Forelimb muscle (tissue), 1 donor: ENCODE results near the gene ESRRA. TPM values are rescaled to one million over a fixed set of nuclear protein-coding genes. Genes with fewer than 3 reads are reported as not detected.
A peak's percentile ranks its signal among the peaks of the same experiment; 100 is the strongest.
"Not testable (repeated sequence)": the region's sequence is repeated elsewhere in the genome, so short reads cannot be mapped to it uniquely, and the experiment has no call there.

Source experiments
- DNase-seq: peaks from one replicate; pipeline ENCODE4 v3.0.0-alpha.2; 2013; ENCODE audit warnings: low read depth
- polyA plus RNA-seq: library from polyadenylated mRNA; unstranded; fragments of 120-200 nt; gene quantifications from one replicate; pipeline ENCODE4 v1.2.1, GENCODE V29; 2013; ENCODE audit not compliant: insufficient read length

The ESRRA gene
- polyA plus RNA-seq, 1 donor: 35.5 TPM

DNA sequence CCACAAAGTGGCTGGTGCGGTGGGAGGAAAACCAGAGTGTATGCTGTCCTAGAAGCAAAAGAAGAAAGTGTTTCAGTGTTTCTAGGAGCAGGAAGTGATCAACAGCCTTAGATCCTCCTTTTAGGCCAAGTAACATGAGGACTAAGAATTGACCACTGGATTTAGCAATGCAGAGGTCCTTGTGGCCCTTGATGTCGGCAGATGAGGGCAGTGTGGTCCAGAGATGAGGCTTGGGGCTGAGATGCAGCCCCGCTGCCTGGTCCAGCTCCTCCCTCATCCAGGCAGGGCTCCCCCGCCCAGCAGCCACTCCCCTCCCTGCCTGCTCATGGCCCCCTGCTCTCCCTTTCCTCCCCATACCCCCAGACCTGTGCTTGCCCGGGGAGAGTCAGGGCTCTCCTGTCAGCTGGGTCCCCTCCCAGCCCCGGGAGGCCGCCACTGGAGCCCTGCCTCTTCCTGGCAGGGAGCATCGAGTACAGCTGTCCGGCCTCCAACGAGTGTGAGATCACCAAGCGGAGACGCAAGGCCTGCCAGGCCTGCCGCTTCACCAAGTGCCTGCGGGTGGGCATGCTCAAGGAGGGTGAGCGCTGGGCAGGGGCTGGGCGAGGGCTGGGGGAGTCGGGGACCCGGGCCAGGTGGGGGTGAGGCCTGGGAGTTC, 8.3 kb downstream of the ESRRA start:
- no peak for DNase-seq

DNA sequence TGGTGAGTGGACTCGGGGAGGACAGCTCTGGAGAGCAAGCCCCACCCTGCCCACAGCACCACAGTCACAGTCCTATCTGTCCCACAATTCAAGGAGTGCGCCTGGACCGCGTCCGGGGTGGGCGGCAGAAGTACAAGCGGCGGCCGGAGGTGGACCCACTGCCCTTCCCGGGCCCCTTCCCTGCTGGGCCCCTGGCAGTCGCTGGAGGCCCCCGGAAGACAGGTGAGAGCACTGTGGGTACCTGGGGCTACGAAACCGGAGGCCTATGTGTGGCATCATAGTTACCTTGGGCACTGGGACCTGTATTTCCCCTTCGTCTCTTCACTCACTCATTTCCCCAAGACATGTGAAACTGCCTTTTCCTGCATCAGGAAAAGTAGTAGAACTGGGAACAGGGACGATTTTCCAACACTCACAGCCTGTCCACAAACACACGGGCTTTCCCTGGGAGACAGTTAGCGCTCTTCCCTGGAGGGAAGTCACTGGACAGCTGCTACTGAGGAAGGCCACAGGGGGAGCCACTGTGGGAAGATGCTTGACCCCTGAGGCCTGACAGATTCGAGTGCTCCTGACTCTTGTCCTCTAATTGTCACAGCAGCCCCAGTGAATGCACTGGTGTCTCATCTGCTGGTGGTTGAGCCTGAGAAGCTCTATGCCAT, 9.0 kb downstream of the ESRRA start:
- no peak for DNase-seq

- no peak for DNase-seq
Observed at GRCh38 chr11:64314805-64315561, 9.7 kb downstream of the ESRRA start.

GRCh38 chr11:64315667-64316526, 10.6 kb downstream of the ESRRA start:
- DNase-seq: not testable (repeated sequence)

DNA sequence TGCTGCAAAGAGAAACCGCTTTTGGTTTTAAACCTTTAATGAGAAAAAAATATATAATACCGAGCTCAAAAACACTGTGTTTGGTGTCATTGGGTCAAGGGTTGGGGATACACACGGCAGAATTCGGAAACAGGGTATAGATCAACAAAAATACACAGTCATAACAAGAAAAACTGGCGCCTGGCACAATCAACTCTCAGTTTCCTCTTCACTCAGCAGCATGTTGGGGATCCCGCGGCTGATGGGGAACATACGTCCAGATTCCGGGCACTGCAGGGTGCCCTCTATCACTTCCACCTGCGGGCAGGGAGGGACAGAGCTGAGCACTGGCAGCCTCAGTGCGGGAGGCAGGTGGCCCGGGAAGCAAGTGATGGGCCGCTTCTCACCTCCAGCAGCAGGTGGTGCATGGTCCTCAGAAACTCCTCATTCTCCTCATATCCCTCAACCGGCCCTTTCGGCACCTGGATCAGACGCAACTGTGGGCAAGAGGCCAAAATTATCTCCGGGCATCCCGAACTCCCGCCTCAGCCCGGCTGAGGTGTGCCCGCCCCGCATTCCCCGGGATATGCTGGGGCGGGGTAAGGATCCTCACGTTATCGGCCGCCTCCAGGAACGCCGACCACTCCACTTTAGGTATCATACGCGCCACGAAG, 11.5 kb downstream of the ESRRA start:
- no peak for DNase-seq

- peak; percentile 94 for DNase-seq
Observed at GRCh38 chr11:64317325-64317960, 12.1 kb downstream of the ESRRA start, which contains the start of gene TRMT112. TSS of gene TRMT112 (minus strand) at chr11:64317559. CDS start at chr11:64317526, 33 bp downstream.

DNA sequence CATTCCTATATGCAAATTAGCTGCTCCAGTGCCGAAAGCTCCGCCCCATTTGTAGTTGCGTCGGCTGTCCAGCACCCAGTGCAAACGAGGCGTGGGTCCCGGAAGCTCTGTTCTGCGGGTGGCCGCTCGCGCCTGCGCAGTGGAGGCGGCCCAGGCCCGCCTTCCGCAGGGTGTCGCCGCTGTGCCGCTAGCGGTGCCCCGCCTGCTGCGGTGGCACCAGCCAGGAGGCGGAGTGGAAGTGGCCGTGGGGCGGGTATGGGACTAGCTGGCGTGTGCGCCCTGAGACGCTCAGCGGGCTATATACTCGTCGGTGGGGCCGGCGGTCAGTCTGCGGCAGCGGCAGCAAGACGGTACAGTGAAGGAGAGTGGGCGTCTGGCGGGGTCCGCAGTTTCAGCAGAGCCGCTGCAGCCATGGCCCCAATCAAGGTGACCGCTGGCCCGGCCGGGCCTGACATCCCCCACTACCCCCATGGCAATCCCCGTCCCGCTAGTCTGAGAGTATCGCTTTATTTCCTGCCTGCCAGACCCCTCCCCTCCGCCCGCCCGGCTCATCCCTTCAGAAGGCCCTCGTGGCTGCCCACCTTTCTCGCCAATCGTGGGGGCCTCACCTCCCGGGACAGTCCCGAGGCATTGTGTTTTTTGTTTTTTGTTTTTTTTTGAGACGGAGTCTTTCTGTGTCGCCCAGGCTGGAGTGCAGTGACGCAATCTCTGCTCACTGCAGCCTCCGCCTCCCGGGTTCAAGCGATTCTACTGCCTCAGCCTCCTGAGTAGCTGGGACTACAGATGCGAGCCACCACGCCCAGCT, 12.8 kb downstream of the ESRRA start, which contains the start of gene PRDX5:
TSS of gene PRDX5 (plus strand) at position 161 of the 805 bp plus-strand sequence. CDS start at position 256, 95 bp downstream.
- DNase-seq: peak; percentile 96

DNA sequence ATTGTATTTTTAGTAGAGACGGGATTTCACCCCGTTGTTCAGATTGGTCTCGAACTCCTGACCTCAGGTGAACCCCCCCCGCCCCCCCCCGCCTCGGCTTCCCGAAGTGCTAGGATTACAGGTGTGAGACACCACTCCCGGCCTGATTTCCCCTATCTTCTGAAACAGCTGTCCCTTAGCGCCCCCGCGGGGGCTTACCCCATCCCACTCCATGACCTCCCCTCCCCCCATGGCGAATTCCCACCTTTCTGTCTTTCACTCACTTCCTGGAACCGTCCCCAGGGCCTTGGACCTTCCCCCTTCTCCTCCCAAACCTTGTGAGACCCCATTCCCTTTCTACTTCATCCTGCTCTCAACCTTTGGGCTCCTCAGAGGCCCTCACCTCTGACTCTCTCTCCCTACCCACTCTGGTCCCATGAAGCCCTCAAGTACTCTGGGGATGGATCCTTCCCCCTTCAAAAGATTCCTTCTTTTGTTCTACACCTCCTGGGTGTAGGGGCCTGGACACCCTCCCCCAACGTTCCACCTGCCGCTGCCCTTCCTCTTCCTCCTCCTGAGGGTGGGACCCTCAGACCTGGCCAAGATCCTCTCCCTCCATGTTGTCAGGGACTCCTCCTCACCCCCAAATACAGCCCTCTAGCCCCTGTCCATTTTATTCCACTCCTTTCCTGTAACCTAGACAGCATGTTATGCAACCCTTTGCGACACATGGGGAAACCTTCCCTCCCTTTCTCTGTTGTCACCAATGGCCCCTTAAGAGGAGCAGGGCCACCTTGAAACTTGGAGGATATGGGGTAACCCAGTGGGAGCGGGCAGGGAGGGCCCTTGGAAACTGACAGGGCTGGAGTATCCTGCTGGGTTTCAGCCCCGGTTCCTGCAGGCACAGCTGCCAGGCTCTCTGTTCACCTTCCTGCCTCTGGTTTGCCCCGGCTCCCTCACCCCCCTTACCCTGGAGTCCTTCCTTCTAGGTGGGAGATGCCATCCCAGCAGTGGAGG, 13.7 kb downstream of the ESRRA start:
- DNase-seq: no peak

- DNase-seq: no peak
Observed at GRCh38 chr11:64320556-64320955, 15.2 kb downstream of the ESRRA start.

- DNase-seq: no peak
Observed at GRCh38 chr11:64321026-64321425, 15.7 kb downstream of the ESRRA start.

- DNase-seq: no peak
Observed at GRCh38 chr11:64321533-64321932, 16.2 kb downstream of the ESRRA start.

- no peak for DNase-seq
Observed at GRCh38 chr11:64322925-64323260, 17.6 kb downstream of the ESRRA start.

GRCh38 chr11:64323373-64323772, 18.0 kb downstream of the ESRRA start:
- DNase-seq: no peak

GRCh38 chr11:64323984-64324383, 18.7 kb downstream of the ESRRA start:
- not testable (repeated sequence) for DNase-seq

DNA sequence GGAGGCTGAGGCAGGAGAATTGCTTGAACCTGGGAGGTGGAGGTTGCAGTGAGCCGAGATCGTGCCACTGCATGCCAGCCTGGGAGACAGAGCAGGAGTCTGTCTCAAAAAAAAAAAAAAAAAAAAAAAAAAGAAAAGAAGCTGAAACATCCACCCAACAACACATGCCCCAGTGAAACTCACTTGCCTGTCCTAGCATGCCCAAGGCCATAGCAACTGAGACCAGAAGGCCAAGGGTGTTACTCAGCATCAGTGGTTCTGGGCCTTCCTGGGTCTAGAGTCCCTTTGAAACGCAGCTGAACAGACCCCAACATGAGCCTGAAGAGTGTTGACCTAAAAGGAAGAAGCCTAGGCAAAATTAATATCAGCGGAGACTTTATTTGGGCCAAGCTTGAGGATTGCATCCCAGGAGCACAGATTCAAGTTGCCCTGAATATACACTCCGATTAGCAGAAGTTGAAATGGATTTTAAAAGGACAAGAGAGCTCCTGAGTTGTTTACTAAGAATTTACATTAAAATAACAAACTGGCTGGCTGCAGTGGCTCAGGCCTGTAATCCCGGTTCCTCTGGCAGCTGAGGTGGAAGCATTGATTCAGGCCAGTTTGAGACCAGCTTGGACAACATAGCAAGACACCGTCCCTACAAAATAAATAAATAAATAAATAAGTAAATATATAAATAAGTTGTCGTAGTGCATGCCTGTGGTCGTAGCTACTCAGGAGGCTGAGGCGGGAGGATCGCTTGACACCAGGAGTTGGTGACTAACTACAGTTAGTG, 19.6 kb downstream of the ESRRA start:
- DNase-seq: no peak

DNA sequence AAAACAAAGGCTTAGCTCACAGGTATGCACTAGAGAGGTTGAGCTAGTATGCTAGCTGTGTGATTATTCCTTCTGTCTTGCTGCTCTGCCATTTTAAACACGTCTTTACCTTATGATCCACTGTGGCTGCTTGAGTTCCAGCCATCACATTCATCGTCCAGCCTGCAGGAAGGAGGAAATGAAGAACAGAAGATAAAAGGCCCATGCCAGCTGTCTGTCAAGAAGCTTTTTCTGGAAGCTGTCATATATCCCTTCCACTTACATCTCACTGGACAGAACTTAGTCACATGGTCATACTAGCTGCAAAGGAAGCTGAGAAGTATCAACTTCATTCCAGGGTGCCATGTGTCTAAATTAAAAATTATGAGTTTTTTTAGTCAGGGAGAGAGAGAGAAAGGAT, 22.1 kb downstream of the ESRRA start:
- DNase-seq: no peak

DNA sequence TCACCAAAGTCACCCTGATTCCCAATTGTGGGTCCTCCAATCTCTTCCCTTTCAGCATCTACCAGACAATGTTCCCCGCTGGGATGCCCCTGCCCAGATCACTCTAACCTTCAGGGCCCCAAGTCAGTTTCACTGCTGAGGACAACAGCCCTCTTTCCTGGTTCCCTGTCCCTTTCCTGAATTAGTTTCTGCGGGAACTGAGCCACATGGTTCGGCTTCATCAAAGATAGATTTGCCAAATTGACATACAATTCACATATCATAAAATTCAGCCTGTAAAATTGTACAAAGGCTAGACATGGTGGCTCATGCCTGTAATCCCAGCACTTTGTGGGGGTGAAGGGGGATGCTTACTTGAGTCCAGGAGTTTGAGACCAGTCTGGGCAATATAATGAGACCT, 22.7 kb downstream of the ESRRA start:
- DNase-seq: no peak

DNA sequence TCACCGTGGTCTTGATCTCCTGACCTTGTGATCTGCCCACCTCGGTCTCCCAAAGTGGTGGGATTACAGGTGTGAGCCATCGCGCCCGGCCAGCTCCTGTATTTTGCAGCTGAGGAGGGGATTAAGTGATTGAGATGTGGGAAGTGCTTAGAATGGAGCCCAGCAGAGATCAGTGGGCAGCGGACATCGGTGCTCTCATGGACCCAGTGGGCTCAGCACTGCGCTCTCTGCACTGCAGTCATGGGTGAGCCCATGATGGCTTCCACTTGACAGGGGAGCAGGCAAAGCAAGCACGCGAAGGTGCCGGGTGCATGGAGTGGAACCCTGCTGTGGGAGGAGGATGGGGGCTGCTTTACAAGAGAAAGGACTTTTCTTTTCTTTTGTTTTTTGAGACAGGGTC, 25.6 kb downstream of the ESRRA start:
- DNase-seq: no peak
